Stimulated activated naive CD4-positive, alpha-beta T cell treated with Interleukin-2 at 50 U/mL for 16 hours (primary cell): ENCODE data around the gene ANKIB1.

ENCODE experiments used
- DNase-seq: peaks from one replicate; lab custom pipeline; 2025; lab: John Stamatoyannopoulos, UW

ANKIB1 gene

DNA sequence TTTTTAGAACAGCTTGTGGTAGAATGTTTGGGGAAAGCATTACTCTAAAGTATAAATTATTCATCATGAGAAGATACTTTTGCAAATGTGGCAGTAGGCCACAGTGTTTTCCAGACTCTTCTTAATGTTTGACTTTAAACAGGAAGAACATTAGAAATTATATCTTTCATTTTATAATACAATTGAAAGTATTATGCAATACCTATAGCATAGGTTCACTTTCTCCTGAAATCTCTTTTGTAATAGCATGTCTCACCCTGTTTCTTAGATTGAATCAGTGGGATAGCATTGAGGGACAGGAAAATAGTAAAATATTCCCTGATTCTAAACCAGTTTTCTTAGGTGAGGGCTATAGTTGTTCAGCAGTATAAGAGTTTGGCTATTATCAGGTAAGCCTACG, 23.1 kb downstream of the ANKIB1 start:
- no peak for DNase-seq

DNA sequence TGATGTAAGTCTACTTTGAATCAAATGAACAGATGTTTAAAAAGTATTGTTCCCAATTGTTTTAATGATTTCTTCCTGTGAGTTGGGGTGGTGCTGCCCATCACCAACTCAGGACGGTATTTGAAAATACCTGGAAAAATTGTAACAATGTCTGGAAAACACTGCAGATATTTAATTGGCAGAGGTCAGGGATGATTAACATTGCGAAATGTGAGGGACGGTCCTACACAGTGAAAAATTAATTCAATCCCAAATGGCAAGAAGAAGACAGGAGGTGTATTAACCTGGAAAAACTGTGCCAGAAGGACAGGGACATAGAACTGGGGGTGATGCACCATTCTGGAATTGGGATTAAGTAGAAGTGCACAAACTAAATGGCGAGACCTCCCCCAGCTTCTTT, 29.6 kb downstream of the ANKIB1 start:
- DNase-seq, result no peak

DNA sequence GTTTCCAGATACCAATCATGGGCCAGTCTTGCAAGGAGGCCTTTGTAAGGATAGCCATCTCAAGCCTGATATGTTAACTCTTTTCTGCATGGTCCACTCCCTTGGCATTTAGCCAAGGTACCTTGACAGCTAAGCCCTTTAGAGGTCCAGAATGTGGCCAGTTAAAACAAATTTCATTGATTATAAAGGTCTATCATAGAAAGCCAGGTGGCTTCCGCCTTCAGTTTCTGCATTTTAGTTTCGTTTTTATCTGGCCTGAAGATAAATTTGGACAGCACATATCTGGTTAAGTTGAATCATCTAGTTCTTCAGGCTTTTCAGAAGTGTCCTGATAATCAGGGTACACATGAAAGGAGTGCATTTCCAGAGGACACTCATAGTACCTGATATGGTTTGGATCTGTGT, 30.7 kb downstream of the ANKIB1 start:
- DNase-seq, result no peak

DNA sequence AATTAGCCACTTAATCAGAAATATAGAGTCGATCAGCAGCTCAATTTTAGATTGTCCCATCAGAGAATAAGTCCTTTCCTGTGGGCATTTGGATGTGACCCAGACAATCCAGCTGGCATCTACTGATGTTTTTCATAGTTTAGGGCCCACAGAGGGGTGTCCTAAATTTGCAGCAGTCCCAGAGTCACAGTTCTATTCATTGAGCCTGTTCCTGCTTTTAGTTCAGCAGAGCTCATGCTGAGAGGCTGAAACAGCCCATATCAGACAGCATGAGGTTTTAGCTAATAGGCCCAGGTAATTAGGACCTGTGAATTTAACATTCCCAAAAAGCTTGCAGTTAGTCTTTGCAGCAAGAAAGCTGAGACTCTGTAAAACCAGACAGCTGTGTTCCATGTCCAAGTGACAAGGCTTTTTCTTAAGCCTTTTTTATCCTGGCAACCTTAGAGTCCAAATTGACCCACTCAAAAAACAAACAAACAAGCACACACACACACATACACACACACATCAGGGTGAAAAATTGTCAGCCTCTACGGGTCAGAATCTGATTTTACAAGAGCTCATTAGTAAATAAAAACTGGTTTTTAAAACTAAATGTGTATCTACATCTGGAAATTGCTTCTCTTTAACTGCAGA, 33.7 kb downstream of the ANKIB1 start:
- DNase-seq, result no peak

DNA sequence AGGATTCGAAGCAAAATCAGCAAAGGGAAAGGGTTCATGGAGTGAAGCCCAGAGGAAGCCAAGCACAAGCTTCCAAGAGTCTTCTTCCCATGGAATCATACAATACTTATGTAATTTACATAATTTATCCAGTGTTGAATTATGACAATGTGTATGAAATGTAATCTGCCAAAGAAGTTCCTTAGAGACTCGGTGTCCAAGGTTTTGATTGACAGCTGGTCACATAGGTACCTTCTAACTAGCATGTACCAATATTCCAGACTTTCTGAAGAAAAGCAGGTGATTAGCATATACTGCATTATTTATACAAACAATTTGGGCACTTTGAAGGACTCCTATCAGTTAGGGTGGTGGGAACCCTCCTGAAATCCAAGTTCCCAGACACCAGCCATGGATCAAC, 35.3 kb downstream of the ANKIB1 start:
- no peak for DNase-seq

DNA sequence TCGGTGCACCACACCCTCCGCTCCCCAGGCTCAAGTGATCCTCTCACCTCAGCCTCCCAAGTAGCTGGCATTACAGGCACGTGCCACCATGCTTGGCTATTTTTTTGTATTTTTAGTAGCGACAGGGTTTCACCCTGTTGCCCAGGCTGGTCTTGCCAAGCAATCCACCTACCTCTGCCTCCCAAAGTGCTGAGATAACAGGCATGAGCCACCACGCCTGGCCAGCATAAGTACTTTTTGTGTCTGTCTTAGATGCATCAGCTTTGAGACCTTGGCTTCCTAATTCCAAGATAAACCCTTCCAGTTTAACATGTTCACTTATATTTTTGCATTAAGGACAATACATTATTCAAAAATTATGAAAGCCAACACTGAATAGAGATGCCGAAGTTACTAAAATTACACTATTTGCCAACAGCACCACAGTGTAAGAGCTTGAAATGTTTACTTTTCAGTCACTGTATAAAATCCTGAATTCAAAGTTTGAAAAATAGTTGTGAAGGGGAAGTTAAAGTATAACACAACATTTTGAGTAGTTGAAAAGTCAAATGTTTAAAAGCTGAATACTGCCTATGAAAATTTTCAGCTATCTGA, 36.5 kb downstream of the ANKIB1 start:
- DNase-seq, result no peak

DNA sequence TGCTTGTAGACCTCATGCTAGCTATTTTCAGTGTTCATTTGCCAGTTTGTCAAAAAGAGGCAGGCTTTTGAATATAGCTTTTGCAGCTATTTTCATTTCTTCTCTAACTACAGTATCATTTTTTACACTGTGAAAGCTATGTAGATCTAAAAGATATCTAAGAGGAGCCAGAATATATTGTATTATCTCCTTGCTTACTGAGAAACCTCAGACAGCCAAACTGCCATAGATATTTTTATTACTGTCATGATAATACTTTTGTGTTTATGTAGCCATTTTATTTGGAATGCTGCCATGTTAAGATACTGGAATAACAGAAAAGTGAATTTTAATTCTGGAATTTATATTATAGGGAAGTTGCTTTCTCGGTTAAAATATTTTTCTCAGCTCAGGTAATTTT, 37.2 kb downstream of the ANKIB1 start:
- no peak for DNase-seq

DNA sequence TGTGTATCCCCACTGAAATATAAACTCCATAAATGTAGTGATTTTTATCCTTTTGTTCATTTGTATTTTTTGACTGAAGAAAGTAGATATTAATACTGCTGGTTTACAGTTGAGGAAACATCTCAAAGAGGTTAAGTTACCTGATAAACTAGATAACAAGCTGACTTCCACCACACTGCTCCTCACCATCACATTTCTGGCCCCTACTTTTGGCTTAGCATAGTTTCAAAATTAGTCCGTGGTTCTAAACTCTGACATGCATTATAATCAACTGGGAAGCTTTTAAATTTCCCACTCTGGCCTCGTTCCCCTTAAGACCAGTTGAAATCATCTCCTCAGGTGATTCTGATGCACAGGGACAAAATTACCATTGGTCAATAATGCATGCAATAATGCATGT, 43.5 kb downstream of the ANKIB1 start:
- DNase-seq, result no peak

DNA sequence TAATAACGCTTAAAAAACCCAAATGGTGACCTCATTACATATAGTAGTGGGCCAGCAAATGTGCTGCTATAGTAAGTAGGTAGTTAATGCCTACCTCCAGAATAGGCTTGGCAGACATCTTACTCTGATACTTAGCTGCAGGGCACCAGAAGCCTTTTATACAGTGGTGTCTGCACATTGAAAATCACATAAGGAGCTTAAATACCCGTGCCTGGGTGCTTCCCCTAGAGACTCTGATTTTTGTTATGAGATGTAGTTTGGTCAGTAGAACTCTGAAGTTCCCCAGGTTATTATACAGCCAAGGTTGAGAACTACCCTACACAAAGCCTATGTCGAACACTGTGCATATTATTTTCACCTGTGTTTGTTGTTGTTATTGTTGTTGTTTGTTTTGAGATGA, 47.2 kb downstream of the ANKIB1 start:
- no peak for DNase-seq

DNA sequence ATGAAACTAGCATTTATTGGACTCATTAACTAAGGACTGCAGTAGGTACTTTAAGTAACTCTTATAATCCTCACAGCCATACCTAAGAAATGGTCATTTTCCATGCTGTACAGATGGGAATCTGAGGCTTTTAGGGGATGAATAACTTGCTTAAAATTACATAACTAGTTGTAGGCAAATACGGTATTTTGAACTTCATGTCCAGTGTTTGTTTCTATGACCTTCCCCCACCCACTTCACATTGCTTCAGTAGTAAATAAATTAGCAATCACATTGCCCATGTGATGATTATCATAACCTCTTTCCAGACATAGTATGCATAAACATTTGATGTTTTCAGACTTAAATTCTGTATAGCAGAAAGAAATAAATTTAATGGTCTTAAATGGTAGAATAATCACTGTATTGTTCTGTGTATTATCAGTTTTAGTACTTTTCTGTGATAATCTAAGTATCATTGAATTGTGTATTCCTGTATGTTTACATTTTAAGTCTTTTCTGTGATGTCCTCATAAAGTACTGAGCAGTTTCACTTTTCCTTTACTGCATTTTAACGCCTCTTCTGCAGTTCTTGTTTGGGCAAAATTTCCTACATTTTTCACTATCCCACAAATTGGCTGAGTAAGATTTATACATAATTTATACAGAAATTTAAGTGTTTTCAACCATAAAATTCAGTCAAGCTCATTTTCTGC, 48.3 kb downstream of the ANKIB1 start:
- DNase-seq, result no peak

DNA sequence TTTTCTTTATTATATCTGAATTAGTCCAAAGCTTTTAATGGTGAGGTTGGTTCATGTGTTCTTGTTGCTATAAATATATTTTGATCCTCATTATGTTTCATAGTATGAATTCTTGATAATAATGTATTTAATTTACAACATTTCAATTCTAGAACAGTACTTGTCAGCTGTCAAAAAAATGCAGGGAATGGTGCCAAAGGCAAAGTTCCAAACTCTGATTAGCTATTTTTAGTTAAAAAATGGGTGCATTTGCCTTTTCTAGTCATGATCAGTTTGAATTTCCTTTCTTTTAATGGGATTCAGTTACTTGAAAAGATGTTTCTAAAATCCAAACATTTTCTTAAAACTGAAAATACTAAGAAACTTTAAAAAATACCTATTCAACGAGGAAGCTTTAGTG, 49.6 kb downstream of the ANKIB1 start:
- no peak for DNase-seq

DNA sequence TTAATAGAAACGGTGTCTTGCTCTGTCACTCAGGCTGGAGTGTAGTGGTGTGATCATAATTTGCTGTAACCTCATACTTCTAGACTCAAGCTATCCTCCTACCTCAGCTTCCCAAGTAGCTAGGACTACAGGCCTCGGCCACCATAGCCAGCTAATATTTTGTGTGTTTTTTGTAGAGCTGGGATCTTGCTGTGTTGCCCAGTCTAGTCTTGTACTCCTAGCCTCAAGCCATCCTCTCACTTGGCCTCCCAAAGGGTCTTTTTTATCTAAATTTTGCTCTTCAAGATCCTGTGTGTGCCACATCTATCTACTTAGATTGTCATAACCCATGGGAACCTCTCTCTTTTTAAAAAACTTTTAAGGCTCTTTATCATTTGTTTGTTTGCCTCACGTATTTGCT, 50.5 kb downstream of the ANKIB1 start:
- no peak for DNase-seq

DNA sequence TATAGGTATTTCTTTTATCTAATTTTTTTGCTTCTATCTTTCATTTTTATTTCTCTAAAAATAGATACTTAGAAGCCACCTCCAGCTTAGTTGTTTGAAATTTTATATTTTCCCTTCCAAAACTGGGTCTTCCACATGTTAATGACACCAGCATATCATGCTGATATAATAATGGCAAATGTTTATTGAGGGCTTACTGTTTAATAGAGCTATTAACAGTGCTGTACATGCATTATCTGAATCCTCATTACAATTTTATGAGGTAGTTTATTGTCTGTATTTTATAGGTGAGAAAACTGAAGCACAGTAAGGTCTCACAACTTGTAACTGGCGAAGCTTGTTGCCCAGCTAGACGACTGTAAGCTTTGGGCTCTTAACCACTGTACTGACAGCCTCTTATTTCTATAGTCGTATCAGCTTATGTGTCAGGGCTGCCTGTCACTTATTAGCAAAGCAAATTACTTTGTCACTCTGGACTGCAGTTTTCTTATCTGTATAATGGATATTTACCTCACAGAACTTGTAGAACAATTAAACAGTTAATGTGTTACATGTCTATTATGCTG, 51.2 kb downstream of the ANKIB1 start:
- no peak for DNase-seq

DNA sequence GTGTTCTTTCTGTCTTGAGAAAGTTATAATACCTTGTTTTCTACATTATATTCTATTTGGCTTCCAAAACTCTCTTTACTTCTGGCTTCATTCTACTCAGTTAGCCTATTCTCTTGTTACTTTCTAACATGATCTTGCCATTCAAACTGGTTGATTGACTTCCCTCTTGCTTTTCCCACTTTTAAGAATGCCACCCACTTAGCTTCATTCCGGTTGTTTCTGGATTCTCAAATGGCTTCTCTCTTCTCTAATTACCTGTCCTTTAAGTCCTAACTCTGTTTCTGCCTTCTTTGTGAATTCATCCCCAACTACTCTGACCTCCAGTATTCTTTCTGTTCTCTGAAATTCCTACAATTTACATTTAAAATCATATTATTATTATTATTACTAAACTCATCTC, 52.0 kb downstream of the ANKIB1 start:
- no peak for DNase-seq

DNA sequence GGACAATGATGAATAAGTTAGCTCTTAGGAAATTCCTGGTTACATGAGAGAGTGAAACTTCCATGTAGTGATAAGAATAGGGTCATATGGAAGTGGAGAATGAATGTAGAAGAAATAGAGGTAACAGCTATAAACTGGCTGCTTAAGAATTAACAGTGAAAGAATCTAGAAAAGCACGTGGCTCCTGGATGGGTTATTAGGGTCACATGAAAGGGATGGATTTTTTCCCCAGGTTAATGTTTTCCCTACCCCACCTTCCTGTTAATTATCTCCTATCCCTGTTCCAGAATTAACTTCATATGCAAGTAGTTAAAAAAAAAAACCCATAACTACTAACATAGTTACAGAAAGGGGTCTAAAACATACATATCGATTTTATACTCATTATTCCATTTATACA, 58.0 kb downstream of the ANKIB1 start:
- no peak for DNase-seq

DNA sequence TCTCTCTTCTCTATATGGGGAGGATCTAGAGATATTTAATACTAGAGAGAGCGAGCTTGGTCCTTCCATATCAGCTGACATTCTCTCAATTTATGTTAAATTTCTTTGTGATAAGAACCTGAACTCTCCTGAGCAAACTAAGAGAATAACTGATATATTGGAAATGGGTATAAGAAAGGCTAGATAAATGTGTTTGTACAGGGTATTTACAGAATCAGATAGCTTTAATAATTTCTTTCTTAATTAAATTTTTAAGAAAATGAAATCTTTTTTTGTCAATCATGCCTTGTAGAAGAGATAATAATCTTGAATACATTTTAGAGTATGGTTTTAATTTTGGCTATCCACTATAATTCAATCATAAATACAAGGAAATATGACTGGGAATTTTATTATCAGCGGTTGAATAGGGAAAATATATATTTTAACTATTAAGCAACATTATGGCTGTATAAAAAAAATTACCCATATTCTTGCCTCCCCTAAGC, 58.7 kb downstream of the ANKIB1 start:
- no peak for DNase-seq

DNA sequence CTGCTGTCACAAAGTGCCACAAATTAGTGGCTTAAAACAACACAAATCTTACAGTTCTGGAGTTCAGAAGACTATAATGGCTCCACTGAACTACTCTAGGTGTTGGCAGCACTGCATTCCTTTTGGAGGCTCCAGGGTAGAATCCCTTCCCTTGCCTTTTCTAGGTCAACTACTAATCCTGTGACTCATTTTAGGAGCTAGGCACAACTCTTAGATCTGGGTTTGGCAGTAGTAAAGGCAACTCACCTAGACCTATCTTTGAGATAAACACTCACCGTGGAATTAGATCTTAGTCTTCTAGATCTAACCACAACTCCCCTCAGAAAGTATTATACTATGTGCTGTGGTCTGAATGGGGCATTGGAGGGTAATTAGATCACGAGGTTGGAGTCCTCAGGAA, 60.4 kb downstream of the ANKIB1 start:
- DNase-seq, result no peak

DNA sequence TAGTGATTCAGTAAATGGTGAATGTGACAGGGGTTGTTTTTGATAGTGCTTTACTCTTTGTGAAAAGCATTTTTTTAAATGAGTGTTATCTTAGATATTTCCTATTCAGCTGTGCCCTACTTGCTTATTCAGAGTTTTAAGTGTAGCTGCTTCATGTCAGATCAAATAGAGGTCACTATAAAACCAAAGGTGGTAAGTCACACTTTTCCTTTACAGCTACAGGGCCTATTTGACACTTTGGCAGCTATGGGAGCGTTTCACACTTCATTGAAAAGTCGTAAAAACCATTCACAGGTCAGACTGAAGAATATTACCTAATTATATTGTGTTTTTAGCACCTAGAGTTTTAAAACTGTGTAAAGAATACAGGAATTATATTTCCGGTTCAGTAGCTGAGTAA, 67.3 kb downstream of the ANKIB1 start:
- DNase-seq, result no peak

DNA sequence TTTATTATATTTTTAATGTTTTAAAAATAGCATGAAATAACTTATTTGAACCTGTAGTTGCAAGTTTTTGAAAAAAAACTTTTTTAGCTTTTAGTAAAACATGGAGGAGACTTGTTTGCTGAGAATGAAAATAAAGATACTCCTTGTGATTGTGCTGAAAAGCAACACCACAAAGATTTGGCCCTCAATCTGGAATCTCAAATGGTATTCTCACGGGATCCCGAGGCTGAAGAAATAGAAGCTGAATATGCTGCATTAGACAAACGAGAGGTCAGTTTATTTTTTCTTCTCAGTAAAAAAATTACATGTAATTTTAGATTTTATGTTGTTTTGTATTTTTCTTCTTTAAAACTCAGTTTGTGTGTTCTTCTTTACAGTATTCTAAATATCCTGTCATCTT, 73.5 kb downstream of the ANKIB1 start:
- DNase-seq, result no peak

DNA sequence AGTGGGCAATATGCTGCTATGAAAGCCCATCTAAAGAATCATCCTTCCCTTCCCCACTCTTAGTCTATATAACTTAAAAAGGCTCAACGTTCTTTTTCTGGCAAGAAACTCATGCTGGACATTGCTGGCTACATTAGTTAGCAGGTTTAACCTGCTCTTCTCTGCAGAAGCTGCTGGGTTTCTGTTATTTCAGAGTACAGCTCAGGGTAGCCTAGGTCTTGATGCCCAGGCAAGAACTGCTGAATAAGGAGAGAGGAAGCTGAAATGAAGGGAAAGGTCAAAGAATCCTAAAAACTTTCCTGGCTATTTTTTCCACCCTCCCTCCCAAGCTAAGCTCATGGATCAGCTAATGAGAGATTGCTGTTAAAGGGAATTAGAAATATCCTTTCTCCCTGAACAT, 79.4 kb downstream of the ANKIB1 start:
- DNase-seq, result no peak

DNA sequence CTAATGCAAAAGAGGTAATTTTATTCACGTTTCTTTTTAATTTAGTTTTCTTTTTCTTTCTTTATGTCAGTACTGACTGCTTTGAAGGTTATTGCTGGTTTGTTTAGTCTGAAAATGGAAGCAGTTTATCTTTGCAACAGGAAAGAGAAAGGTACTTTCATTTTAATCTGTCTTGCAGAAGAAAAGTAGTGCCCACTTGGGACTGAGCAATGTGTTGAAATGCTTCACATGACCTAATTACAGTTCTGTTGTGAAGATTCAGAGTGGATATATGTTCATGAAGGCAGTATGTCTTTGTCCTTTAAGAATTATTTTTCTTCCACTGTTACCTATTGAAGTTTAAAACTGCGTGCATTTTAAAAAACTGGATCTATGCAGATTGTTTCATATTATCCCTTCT, 80.1 kb downstream of the ANKIB1 start:
- DNase-seq, result no peak

DNA sequence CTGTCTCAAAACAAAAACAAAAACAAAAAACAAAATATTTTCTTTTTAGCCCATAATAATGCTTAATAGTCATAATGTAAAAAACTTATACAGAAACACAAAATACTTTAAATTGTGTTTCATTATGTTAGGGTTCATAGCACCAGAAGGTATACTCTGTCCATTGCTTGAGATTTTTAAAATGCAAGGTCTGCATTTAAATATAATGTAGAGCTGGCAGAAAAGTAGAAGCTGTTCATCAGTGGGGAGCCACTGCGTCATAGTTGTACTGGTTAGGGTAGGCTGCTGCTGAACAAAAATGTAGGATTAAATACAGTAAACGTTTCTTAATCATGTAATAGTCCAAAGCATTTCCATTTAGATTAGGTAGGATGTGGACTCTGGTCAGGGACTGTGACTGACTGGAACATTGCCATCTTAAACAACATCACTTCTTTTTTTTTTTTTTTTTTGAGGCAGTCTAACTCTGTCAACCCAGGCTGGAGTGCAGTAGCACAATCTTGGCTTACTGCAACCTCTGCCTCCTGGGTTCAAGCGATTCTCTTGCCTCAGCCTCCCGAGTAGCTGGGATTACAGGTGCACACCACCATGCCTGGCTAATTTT, 85.2 kb downstream of the ANKIB1 start:
- DNase-seq, result no peak

DNA sequence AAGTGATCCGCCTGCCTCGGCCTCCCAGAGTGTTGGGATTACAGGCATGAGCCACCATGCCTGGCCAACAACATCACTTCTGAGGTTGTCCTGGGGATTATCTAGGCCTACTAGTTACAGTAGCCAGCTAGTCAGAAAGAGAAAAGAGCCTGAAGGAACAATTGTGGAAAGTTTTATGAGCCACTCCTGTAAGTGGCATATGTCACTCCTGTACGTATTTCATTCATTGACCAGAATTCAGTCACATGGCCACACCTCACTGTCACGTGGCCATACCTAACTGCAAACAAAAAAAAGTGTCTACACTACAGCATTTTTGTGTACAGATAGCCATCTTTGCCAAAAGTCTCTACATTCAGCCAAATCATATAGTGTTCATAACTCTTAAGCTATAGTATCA, 85.7 kb downstream of the ANKIB1 start:
- DNase-seq, result no peak
